Gastroesophageal sphincter (tissue), 4 donors: Measurements from ENCODE around the gene BPHL. TPM values are rescaled to one million over a fixed set of nuclear protein-coding genes. Genes with fewer than 3 reads are reported as not detected.

Experiments used
- ATAC-seq: fragments of 150-250 bp; one replicate; pipeline ENCODE4 v1.9.1; 2016; ENCODE audit warnings: mild to moderate bottlenecking, moderate library complexity
- H3K27ac ChIP-seq, 4 donors: fragments of 200-600 bp; sonication (generic) in 3 of 4; 1 replicate in 3 of 4; 2 replicates in 1 of 4; pipeline ENCODE4 v1.5.1; 2016 to 2019
- H3K27me3 ChIP-seq: fragments of 200-600 bp; sonication (generic); one replicate; pipeline ENCODE4 v1.5.1; 2019
- H3K36me3 ChIP-seq, 2 donors: fragments of 200-600 bp; sonication (generic); one replicate each; pipeline ENCODE4 v1.5.1; 2019; ENCODE audit warnings: control low read depth in 1 of 2
- H3K4me1 ChIP-seq, 3 donors: fragments of 200-600 bp; sonication (generic); 1 replicate in 2 of 3; 2 replicates in 1 of 3; pipeline ENCODE4 v1.5.1; 2016 to 2019; ENCODE audit warnings: control low read depth in 2 of 3
- H3K4me3 ChIP-seq, 2 donors: fragments of 200-600 bp; sonication (generic); one replicate each; pipeline ENCODE4 v1.5.1; 2019; ENCODE audit warnings: mild to moderate bottlenecking in 1 of 2, moderate library complexity in 1 of 2
- H3K9me3 ChIP-seq, 3 donors: fragments of 200-600 bp; sonication (generic); one replicate each; pipeline ENCODE4 v1.5.1; 2017 to 2019; ENCODE audit warnings: control low read depth in 2 of 3
- EP300 ChIP-seq: sonication (generic); formaldehyde crosslinking; IDR thresholded peaks from one replicate; pipeline ENCODE4 v1.6.1; 2017; ENCODE audit warnings: antibody characterized with exemption, mild to moderate bottlenecking
- POLR2A ChIP-seq, 2 donors: fragments of 450-650 bp; IDR thresholded peaks; one replicate each; pipeline ENCODE4 v1.6.1; 2017; ENCODE audit warnings: antibody characterized with exemption in 2 of 2, mild to moderate bottlenecking in 2 of 2, moderate library complexity in 1 of 2
- POLR2AphosphoS5 ChIP-seq: sonication (generic); formaldehyde crosslinking; IDR thresholded peaks from one replicate; pipeline ENCODE4 v1.6.1; 2017; ENCODE audit warnings: antibody characterized with exemption
- WGBS, 2 donors: methylation state at CpG; one replicate each; pipeline ENCODE4 v1.1.5; 2018; ENCODE audit warnings: low coverage in 1 of 2; 5-methylcytosine and 5-hydroxymethylcytosine counted together
- total RNA-seq, 4 donors: library from RNA; depleted of rRNA; stranded (reverse); fragments of >200 nt; gene quantifications; one replicate each; pipeline ENCODE4 v1.1.0, GENCODE V29; 2016
- TF ChIP-seq, protein P1 (sequence below), 4 experiments: fragments of 200-600 bp in 2 of 4; fragments of 450-650 bp in 2 of 4; sonication (generic) in 1 of 4; IDR thresholded peaks; one replicate each; pipeline ENCODE4 v1.5.1; 2017 to 2019; ENCODE audit warnings: antibody characterized with exemption in 4 of 4, mild to moderate bottlenecking in 2 of 4, moderate library complexity in 2 of 4

BPHL gene
- total RNA-seq, 4 donors from 2014 or later, result 4.8 to 16.6 (median 6.5) TPM

DNA sequence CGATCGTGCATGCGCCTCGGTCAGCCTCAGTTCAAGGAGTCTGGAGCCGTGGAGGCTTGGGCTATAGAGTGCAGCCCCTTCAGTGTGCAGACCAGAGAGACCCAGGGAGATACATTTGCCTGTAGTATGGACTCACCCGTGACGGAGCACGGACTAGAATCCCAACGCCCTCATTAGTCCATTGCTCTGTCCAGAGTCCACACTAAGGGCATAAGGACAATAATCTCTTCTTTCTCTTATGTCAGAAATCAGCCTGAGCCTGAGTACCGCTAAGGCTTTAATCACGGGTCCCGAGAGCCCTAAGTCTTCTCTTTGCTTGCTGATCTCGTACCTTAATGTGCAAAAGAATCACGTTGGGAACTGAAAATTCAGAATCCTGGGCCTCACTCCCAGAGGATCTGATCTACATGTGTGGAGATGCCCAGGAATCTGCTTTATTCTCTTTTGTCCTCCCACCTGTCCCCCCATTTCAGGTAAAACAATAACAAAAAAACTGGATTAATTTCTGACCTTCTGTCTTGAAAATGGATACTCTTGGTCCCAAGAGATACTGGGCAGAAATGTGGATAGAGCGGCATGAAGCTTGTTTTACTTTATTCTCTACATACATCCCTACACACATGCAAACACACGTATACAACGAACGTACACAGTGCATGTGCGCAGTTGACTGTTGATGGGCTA, 671 bp downstream of the BPHL start:
- Histone ChIP-seq H3K9me3 (no peaks in the 10 kb centered on the region), H3K4me1 (peaks cover 0 to 23% (median 3%) of the 10 kb centered on the region in 3 donors), H3K27ac (peak overlapping the region; percentile 60 to 92 (median 90)), H3K27me3 (no peaks in the 10 kb centered on the region), H3K4me3 (peak overlapping the region; percentile 83 to 91), H3K36me3 (peaks cover 0 to 13% of the 10 kb centered on the region in 2 donors)
- 27 to 30% methylated on average over 10 to 14 of the region's 19 CpGs for WGBS, 2 donors
- ATAC-seq, result peak; percentile 32
- TF ChIP-seq POLR2A (IDR thresholded peaks at IDR 0.05), result no peak
- TF ChIP-seq, protein P1, sequence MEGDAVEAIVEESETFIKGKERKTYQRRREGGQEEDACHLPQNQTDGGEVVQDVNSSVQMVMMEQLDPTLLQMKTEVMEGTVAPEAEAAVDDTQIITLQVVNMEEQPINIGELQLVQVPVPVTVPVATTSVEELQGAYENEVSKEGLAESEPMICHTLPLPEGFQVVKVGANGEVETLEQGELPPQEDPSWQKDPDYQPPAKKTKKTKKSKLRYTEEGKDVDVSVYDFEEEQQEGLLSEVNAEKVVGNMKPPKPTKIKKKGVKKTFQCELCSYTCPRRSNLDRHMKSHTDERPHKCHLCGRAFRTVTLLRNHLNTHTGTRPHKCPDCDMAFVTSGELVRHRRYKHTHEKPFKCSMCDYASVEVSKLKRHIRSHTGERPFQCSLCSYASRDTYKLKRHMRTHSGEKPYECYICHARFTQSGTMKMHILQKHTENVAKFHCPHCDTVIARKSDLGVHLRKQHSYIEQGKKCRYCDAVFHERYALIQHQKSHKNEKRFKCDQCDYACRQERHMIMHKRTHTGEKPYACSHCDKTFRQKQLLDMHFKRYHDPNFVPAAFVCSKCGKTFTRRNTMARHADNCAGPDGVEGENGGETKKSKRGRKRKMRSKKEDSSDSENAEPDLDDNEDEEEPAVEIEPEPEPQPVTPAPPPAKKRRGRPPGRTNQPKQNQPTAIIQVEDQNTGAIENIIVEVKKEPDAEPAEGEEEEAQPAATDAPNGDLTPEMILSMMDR (IDR thresholded peaks at IDR 0.05), result no peak
- no peak for TF ChIP-seq EP300
- no peak for TF ChIP-seq POLR2AphosphoS5

GRCh38 chr6:3120765-3121089, 2.2 kb downstream of the BPHL start:
- no peak overlapping the region for H3K4me3 ChIP-seq
- H3K9me3 ChIP-seq, result no peaks in the 10 kb centered on the region
- TF ChIP-seq POLR2AphosphoS5 (no peak), POLR2A (IDR thresholded peaks at IDR 0.05) (no peak), EP300 (no peak)
- TF ChIP-seq, protein P1 (IDR thresholded peaks at IDR 0.05), result no peak
- no peaks in the 10 kb centered on the region for H3K36me3 ChIP-seq
- peaks cover 0 to 23% (median 3%) of the 10 kb centered on the region in 3 donors for H3K4me1 ChIP-seq
- no peak overlapping the region for H3K27ac ChIP-seq
- no peaks in the 10 kb centered on the region for H3K27me3 ChIP-seq
- WGBS, 2 donors, result 92 to 95% methylated on average over 2 to 5 of the region's 5 CpGs
- ATAC-seq, result no peak

DNA sequence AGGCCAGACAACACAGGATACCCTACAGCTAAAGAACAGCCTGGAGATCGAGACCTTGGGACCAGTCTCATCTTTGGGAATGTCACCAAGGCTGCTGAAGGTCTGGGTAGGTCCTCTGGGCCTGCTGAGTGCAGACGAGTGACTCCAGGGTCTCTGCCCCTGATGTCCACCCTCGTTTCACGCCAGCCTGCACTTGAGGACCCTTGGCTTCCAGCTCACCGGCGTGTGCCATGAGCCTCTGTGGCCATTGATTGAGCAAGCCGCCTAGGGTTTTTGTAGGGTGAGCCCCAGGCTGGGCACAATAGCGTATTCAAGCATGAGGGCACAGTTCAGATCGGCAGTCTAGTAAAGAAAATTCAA, 4.3 kb downstream of the BPHL start:
- no peaks in the 10 kb centered on the region for H3K27me3 ChIP-seq
- no peaks in the 10 kb centered on the region for H3K36me3 ChIP-seq
- H3K9me3 ChIP-seq, result no peaks in the 10 kb centered on the region
- WGBS, 2 donors, result 69 to 90% methylated on average over 2 of the region's 9 CpGs
- peaks cover 0 to 30% (median 3%) of the 10 kb centered on the region in 3 donors for H3K4me1 ChIP-seq
- no peak for TF ChIP-seq POLR2AphosphoS5
- TF ChIP-seq EP300, result no peak
- TF ChIP-seq, protein P1 (IDR thresholded peaks at IDR 0.05), result no peak
- no peak for TF ChIP-seq POLR2A (IDR thresholded peaks at IDR 0.05)
- no peak overlapping the region for H3K4me3 ChIP-seq
- H3K27ac ChIP-seq, result no peak overlapping the region
- no peak for ATAC-seq

GRCh38 chr6:3124667-3125066, 6.2 kb downstream of the BPHL start:
- no peak for TF ChIP-seq POLR2AphosphoS5
- no peak for TF ChIP-seq POLR2A (IDR thresholded peaks at IDR 0.05)
- no peak for TF ChIP-seq EP300
- TF ChIP-seq, protein P1 (IDR thresholded peaks at IDR 0.05), result no peak
- no peak for ATAC-seq
- 79 to 82% methylated on average over 8 of the region's 8 CpGs for WGBS, 2 donors

GRCh38 chr6:3125815-3126214, 7.3 kb downstream of the BPHL start:
- Histone ChIP-seq H3K9me3 (no peaks in the 10 kb centered on the region), H3K27ac (peak overlapping the region in 1 of 4 donors; percentile 19), H3K4me1 (peaks cover 0 to 16% (median 0%) of the 10 kb centered on the region in 3 donors), H3K27me3 (no peaks in the 10 kb centered on the region), H3K36me3 (peaks cover 0 to 28% of the 10 kb centered on the region in 2 donors), H3K4me3 (no peak overlapping the region)
- WGBS, 2 donors, result 0 to 60% methylated on average over 1 to 2 of the region's 2 CpGs
- ATAC-seq, result no peak
- no peak for TF ChIP-seq POLR2A (IDR thresholded peaks at IDR 0.05)
- TF ChIP-seq EP300, result no peak
- no peak for TF ChIP-seq POLR2AphosphoS5
- TF ChIP-seq, protein P1 (IDR thresholded peaks at IDR 0.05), result no peak

More at GRCh38 chr6:3124667-3125066, 6.2 kb downstream of the BPHL start:
- no peaks in the 10 kb centered on the region for H3K9me3 ChIP-seq
- H3K27me3 ChIP-seq, result no peaks in the 10 kb centered on the region
- peaks cover 0 to 23% (median 0%) of the 10 kb centered on the region in 3 donors for H3K4me1 ChIP-seq
- H3K27ac ChIP-seq, result no peak overlapping the region
- peaks cover 0 to 16% of the 10 kb centered on the region in 2 donors for H3K36me3 ChIP-seq
- H3K4me3 ChIP-seq, result no peak overlapping the region
